PC-3 (cell line): ENCODE measurements around the gene CANT1.

Experiments used
- CTCF ChIP-seq: fragments of 300-600 bp; sonication (generic); conservative IDR thresholded peaks from 2 replicates; pipeline ENCODE4 v1.5.1; 2017; ENCODE audit warnings: antibody characterized with exemption, low read depth, mild to moderate bottlenecking, low read length
- EZH2 ChIP-seq: fragments of 300-600 bp; sonication (generic); IDR thresholded peaks from one replicate; pipeline ENCODE4 v1.6.1; 2017; ENCODE audit warnings: antibody characterized with exemption, mild to moderate bottlenecking, low read length; ENCODE audit not compliant: unreplicated experiment
- EZH2phosphoT487 ChIP-seq: fragments of 300-600 bp; sonication (generic); IDR thresholded peaks from 2 replicates; pipeline ENCODE4 v1.6.1; 2018; ENCODE audit warnings: mild to moderate bottlenecking, antibody characterized with exemption, low read length, borderline replicate concordance

GRCh38 chr17:78993981-78994671 is 15.4 kb downstream of the CANT1 start:
- TF ChIP-seq CTCF = no peak
- no peak for TF ChIP-seq EZH2phosphoT487
- TF ChIP-seq EZH2 = no peak
